ENCODE results near the gene CAPN12. TPM values are rescaled to one million over a fixed set of nuclear protein-coding genes. Genes with fewer than 3 reads are reported as not detected.

CAPN12 gene
- total and polyA plus RNA-seq, 2 experiments from 2014 or later, result 19.1 to 20.5 TPM

DNA sequence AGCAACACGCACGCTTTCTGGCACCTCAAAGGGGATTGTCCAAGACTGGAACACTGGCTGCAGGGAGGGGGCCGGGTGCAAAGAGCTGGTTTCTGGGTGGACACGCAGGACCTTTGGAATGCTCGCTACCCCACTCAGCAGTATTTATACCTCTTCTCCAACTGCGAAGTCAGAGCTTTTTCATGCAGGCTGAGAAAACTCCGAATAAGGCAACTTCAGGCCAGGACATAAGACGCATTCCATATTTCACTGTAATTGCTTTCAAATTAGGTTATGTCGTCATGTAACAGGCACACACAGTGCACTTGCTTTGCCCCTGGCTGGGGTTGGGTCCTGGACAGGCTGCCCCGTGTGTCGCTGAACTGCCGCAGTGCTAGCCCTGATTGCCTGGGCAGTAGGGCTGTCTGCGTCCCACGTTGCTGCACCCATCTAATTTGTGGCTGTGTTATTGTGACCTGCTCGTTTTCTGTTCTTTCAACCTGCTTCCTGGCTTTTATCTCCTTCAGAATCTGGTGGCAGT, 52.3 kb downstream of the CAPN12 start:
- Histone ChIP-seq H3K4me3 (no peak overlapping the region), H4K20me1 (replicated peaks; ENCODE audit: insufficient read depth) (peaks cover 30% of the 10 kb centered on the region), H3K4me2 (peak overlapping the region; percentile 72), H3K27me3 (ENCODE audit: insufficient read depth) (no peaks in the 10 kb centered on the region), H2AFZ (no peak overlapping the region), H3K36me3 (ENCODE audit: insufficient read depth) (no peaks in the 10 kb centered on the region), H3F3A (replicated peaks; ENCODE audit: low read depth) (peaks cover 9% of the 10 kb centered on the region; the same call in 1 of the 2 replicates), H3K79me2 (replicated peaks; ENCODE audit: insufficient read depth) (peaks cover 97% of the 10 kb centered on the region), H3K9me2 (ENCODE audit: insufficient read depth) (no peaks in the 10 kb centered on the region), H3K4me1 (ENCODE audit: insufficient read depth) (peaks cover 55% of the 10 kb centered on the region), H3K27ac (ENCODE audit: low read depth) (peak overlapping the region; percentile 91)
- peaks cover 48% of the 10 kb centered on the region for H3K36me3 Mint-ChIP-seq (ENCODE audit: low read depth)
- no peak overlapping the region for H3K4me3 Mint-ChIP-seq
- ATAC-seq (no peak), DNase-seq (ENCODE audit: low spot score) (no peak)
- peaks cover 77% of the 10 kb centered on the region for H3K4me1 Mint-ChIP-seq
- peak overlapping the region; percentile 93 for H3K27ac Mint-ChIP-seq
- H3K27me3 Mint-ChIP-seq (ENCODE audit: insufficient read depth, low read depth, poor library complexity), result peaks cover 25% of the 10 kb centered on the region
- no peak for TF ChIP-seq CREB1 (CRISPR knock-in tag; IDR thresholded peaks at IDR 0.05; ENCODE audit: low read depth)
- TF ChIP-seq ETS1 (IDR thresholded peaks at IDR 0.05), result no peak
- H3K9me3 Mint-ChIP-seq, result no peaks in the 10 kb centered on the region

GRCh38 chr19:38690832-38691231, 53.4 kb downstream of the CAPN12 start:
- H3K36me3 ChIP-seq (ENCODE audit: insufficient read depth), result no peaks in the 10 kb centered on the region
- peaks cover 9% of the 10 kb centered on the region; the same call in 1 of the 2 replicates for H3F3A ChIP-seq (replicated peaks; ENCODE audit: low read depth)
- H3K9me3 Mint-ChIP-seq, result no peaks in the 10 kb centered on the region
- peaks cover 40% of the 10 kb centered on the region for H3K36me3 Mint-ChIP-seq (ENCODE audit: low read depth)
- ATAC-seq (no peak), DNase-seq (ENCODE audit: low spot score) (no peak)
- no peaks in the 10 kb centered on the region for H3K9me2 ChIP-seq (ENCODE audit: insufficient read depth)
- H3K4me2 ChIP-seq, result no peak overlapping the region
- H3K4me1 ChIP-seq (ENCODE audit: insufficient read depth), result peaks cover 66% of the 10 kb centered on the region
- no peaks in the 10 kb centered on the region for H3K27me3 ChIP-seq (ENCODE audit: insufficient read depth)
- H3K4me3 Mint-ChIP-seq, result no peak overlapping the region
- peaks cover 19% of the 10 kb centered on the region for H4K20me1 ChIP-seq (replicated peaks; ENCODE audit: insufficient read depth)
- H3K4me3 ChIP-seq, result no peak overlapping the region
- peak overlapping the region; percentile 91 for H3K27ac ChIP-seq (ENCODE audit: low read depth)
- peaks cover 97% of the 10 kb centered on the region for H3K79me2 ChIP-seq (replicated peaks; ENCODE audit: insufficient read depth)
- peaks cover 30% of the 10 kb centered on the region for H3K27me3 Mint-ChIP-seq (ENCODE audit: insufficient read depth, low read depth, poor library complexity)
- peak overlapping the region; percentile 50 for H3K27ac Mint-ChIP-seq
- H2AFZ ChIP-seq, result no peak overlapping the region
- H3K4me1 Mint-ChIP-seq, result peaks cover 75% of the 10 kb centered on the region
- TF ChIP-seq ZNF331 (CRISPR knock-in tag; IDR thresholded peaks at IDR 0.05; ENCODE audit: low read depth), result no peak
- TF ChIP-seq ZNF462 (CRISPR knock-in tag; IDR thresholded peaks at IDR 0.05), result no peak
- TF ChIP-seq NANOG (IDR thresholded peaks at IDR 0.05; ENCODE audit: borderline replicate concordance), result no peak
- TF ChIP-seq JUNB (IDR thresholded peaks at IDR 0.05; ENCODE audit: unreplicated experiment), result no peak
- TF ChIP-seq POLR2AphosphoS5 (IDR thresholded peaks at IDR 0.05; ENCODE audit: low read depth), result no peak
- no peak for TF ChIP-seq ETS1 (IDR thresholded peaks at IDR 0.05)
- TF ChIP-seq STAT1 (IDR thresholded peaks at IDR 0.05; ENCODE audit: unreplicated experiment), result no peak
- TF ChIP-seq EZH2 (IDR thresholded peaks at IDR 0.05; ENCODE audit: low read depth, unreplicated experiment), result no peak
- TF ChIP-seq, protein P1, sequence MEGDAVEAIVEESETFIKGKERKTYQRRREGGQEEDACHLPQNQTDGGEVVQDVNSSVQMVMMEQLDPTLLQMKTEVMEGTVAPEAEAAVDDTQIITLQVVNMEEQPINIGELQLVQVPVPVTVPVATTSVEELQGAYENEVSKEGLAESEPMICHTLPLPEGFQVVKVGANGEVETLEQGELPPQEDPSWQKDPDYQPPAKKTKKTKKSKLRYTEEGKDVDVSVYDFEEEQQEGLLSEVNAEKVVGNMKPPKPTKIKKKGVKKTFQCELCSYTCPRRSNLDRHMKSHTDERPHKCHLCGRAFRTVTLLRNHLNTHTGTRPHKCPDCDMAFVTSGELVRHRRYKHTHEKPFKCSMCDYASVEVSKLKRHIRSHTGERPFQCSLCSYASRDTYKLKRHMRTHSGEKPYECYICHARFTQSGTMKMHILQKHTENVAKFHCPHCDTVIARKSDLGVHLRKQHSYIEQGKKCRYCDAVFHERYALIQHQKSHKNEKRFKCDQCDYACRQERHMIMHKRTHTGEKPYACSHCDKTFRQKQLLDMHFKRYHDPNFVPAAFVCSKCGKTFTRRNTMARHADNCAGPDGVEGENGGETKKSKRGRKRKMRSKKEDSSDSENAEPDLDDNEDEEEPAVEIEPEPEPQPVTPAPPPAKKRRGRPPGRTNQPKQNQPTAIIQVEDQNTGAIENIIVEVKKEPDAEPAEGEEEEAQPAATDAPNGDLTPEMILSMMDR (conservative IDR thresholded peaks at IDR 0.05; ENCODE audit: low read depth in 2 of 2), result no peak
- TF ChIP-seq EZH2phosphoT487 (IDR thresholded peaks at IDR 0.05; ENCODE audit: unreplicated experiment), result no peak
